ENCODE data around the gene UROD.
"Not testable (repeated sequence)": the region's sequence is repeated elsewhere in the genome, so short reads cannot be mapped to it uniquely, and the experiment has no call there.

UROD gene
- long read RNA-seq, donor 1, transcript UROD-201 (10 exons, 1,300 nt), result major isoform, 55 of 144 reads
- long read RNA-seq, donor 1, transcript UROD-210 (2 exons, 524 nt), result minor isoform, 43 of 144 reads
- long read RNA-seq, donor 1, partial matches to known transcripts, result 39 of 144 reads
- long read RNA-seq, donor 1, other reads (novel, unspliced or antisense), result 6 of 144 reads
- long read RNA-seq, donor 2, transcript UROD-201 (10 exons, 1,300 nt), result minor isoform, 25 of 57 reads
- long read RNA-seq, donor 2, transcript UROD-210 (2 exons, 524 nt), result major isoform, 29 of 57 reads
- long read RNA-seq, donor 2, partial matches to known transcripts, result 0 of 57 reads
- long read RNA-seq, donor 2, other reads (novel, unspliced or antisense), result 0 of 57 reads
- long read RNA-seq, donor 3, transcript UROD-210 (2 exons, 524 nt), result major isoform, 26 of 60 reads
- long read RNA-seq, donor 3, transcript UROD-201 (10 exons, 1,300 nt), result minor isoform, 16 of 60 reads
- long read RNA-seq, donor 3, partial matches to known transcripts, result 16 of 60 reads
- long read RNA-seq, donor 3, other reads (novel, unspliced or antisense), result 0 of 60 reads
- long read RNA-seq, donor 4, transcript UROD-210 (2 exons, 524 nt), result major isoform, 35 of 60 reads
- long read RNA-seq, donor 4, transcript UROD-201 (10 exons, 1,300 nt), result minor isoform, 16 of 60 reads
- long read RNA-seq, donor 4, partial matches to known transcripts, result 7 of 60 reads
- long read RNA-seq, donor 4, other reads (novel, unspliced or antisense), result 0 of 60 reads
- long read RNA-seq, donor 5, transcript UROD-210 (2 exons, 524 nt), result minor isoform, 30 of 78 reads
- long read RNA-seq, donor 5, transcript UROD-201 (10 exons, 1,300 nt), result major isoform, 34 of 78 reads
- long read RNA-seq, donor 5, transcript UROD-212 (4 exons, 934 nt), result minor isoform, 6 of 78 reads
- long read RNA-seq, donor 5, partial matches to known transcripts, result 8 of 78 reads
- long read RNA-seq, donor 5, other reads (novel, unspliced or antisense), result 0 of 78 reads
- long read RNA-seq, donor 6, transcript UROD-201 (10 exons, 1,300 nt), result major isoform, 27 of 56 reads
- long read RNA-seq, donor 6, transcript UROD-210 (2 exons, 524 nt), result minor isoform, 17 of 56 reads
- long read RNA-seq, donor 6, partial matches to known transcripts, result 11 of 56 reads
- long read RNA-seq, donor 6, other reads (novel, unspliced or antisense), result 0 of 56 reads
- long read RNA-seq, donor 7, transcript UROD-210 (2 exons, 524 nt), result minor isoform, 24 of 112 reads
- long read RNA-seq, donor 7, transcript UROD-201 (10 exons, 1,300 nt), result major isoform, 43 of 112 reads
- long read RNA-seq, donor 7, partial matches to known transcripts, result 27 of 112 reads
- long read RNA-seq, donor 7, other reads (novel, unspliced or antisense), result 6 of 112 reads
- long read RNA-seq, donor 8, transcript UROD-210 (2 exons, 524 nt), result minor isoform, 24 of 79 reads
- long read RNA-seq, donor 8, transcript UROD-201 (10 exons, 1,300 nt), result major isoform, 36 of 79 reads
- long read RNA-seq, donor 8, partial matches to known transcripts, result 17 of 79 reads
- long read RNA-seq, donor 8, other reads (novel, unspliced or antisense), result 0 of 79 reads

GRCh38 chr1:45011837-45012638 is at the start of gene UROD:
Gene UROD (plus strand): TSS chr1:45012254. CDS start chr1:45012266, 12 bp downstream.
- peak; percentile 77 for DNase-seq

GRCh38 chr1:44962729-44963128 is 49.3 kb upstream of the UROD start:
- DNase-seq, result no peak

- DNase-seq, result no peak
Observed at GRCh38 chr1:44964396-44964795, 47.7 kb upstream of the UROD start.

GRCh38 chr1:44970317-44970716 is 41.7 kb upstream of the UROD start:
- DNase-seq, result no peak

GRCh38 chr1:44973645-44974044 is 38.4 kb upstream of the UROD start:
- DNase-seq, result no peak

GRCh38 chr1:44976252-44976651 is 35.8 kb upstream of the UROD start:
- no peak for DNase-seq

GRCh38 chr1:44977372-44977771 is 34.7 kb upstream of the UROD start:
- DNase-seq, result not testable (repeated sequence)

- peak; percentile 18 for DNase-seq
Observed at GRCh38 chr1:44985747-44986359, 26.2 kb upstream of the UROD start.

GRCh38 chr1:44988531-44989156 is 23.4 kb upstream of the UROD start:
- DNase-seq, result no peak

GRCh38 chr1:44994309-44994898 is 17.6 kb upstream of the UROD start:
- DNase-seq, result no peak

- DNase-seq, result no peak
Observed at GRCh38 chr1:44995467-44996238, 16.4 kb upstream of the UROD start.

GRCh38 chr1:44999232-44999631 is 12.8 kb upstream of the UROD start:
- no peak for DNase-seq

GRCh38 chr1:45001011-45001481 is 11.0 kb upstream of the UROD start:
- no peak for DNase-seq

GRCh38 chr1:45001576-45001975 is 10.5 kb upstream of the UROD start:
- not testable (repeated sequence) for DNase-seq

GRCh38 chr1:45002650-45003645 is 9.1 kb upstream of the UROD start:
- no peak for DNase-seq

- DNase-seq, result no peak
Observed at GRCh38 chr1:45003741-45004140, 8.3 kb upstream of the UROD start.

- DNase-seq, result no peak
Observed at GRCh38 chr1:45004281-45004920, 7.7 kb upstream of the UROD start.

Measured in right kidney (tissue), 9 donors.